GM12872 (cell line): ENCODE data around the gene SRXN1.
A peak's percentile ranks its signal among the peaks of the same experiment; 100 is the strongest.

Experiments used
- CTCF ChIP-seq: IDR thresholded peaks from 3 replicates; pipeline ENCODE4 v1.5.1; 2011; ENCODE audit warnings: low read depth, mild to moderate bottlenecking, low read length, moderate library complexity; ENCODE audit not compliant: insufficient read depth

The SRXN1 gene

GRCh38 chr20:653110-653589 lies at the start of gene SRXN1:
Gene SRXN1 (minus strand): TSS chr20:653200. CDS start chr20:653185, 15 bp downstream.
- peak; percentile 57; the same call in 2 of the 3 replicates for TF ChIP-seq CTCF

- TF ChIP-seq CTCF, result no peak
Measured at GRCh38 chr20:701401-702129, 48.6 kb upstream of the SRXN1 start.

- TF ChIP-seq CTCF, result no peak
Measured at GRCh38 chr20:699811-700338, 46.9 kb upstream of the SRXN1 start.

- no peak for TF ChIP-seq CTCF
Measured at GRCh38 chr20:699342-699741, 46.3 kb upstream of the SRXN1 start.

- TF ChIP-seq CTCF, result no peak
Measured at GRCh38 chr20:698276-698675, 45.3 kb upstream of the SRXN1 start.

- no peak for TF ChIP-seq CTCF
Measured at GRCh38 chr20:697826-698225, 44.8 kb upstream of the SRXN1 start.

- TF ChIP-seq CTCF, result no peak
Measured at GRCh38 chr20:695165-695866, 42.3 kb upstream of the SRXN1 start.
